ENCODE results near the gene CBX4.

The CBX4 gene

DNA sequence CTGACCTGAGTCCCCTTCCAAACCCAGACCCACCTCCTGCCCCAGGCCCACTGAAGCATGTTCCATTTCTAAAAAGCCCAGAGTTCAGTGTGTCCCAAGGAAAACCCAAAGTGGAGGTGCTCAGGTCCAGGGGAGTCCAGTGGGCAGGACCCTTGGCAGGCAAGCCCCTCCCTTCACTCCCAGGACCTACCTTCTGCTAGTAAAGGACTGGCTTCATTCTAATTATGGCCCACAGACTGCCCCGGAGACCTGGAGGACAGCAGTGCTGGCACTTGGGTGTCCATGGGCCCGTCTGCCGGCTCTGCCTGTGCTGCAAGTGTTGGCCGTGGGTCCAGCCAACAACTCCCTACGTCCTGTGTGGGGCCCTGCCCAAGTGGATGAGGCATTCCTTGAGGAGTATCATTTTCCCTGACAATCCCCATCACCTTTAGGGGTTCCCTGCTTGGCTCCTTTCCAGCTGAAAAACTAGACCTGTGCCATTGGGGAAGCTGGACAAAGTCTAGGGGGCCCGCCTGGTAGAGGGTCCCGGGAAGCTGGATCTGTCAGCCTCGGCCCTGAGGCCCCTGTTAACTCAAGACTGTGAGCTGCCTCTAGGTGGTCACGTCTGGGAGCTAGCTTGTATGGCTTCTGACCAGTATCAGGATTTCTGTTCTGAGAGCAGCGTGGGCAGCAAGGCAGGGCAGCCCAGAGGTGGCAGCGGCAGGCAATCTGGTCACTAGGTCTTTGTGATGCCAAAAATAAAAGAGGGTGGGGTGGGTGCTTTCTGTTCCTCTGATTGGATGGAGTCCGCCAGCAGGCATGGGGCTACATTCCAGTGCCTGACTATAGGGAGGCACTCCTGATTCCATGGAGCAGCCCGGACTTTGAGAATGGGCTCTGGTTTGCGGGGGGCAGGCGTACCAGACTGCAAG, 53.1 kb downstream of the CBX4 start:
- DNase-seq: no peak

- DNase-seq: no peak
Measured at GRCh38 chr17:79785017-79785899, 54.0 kb downstream of the CBX4 start.

GRCh38 chr17:79784353-79785016, 54.8 kb downstream of the CBX4 start:
- no peak for DNase-seq

GRCh38 chr17:79783891-79784290, 55.3 kb downstream of the CBX4 start:
- DNase-seq: no peak

Data from NCI-H2107 (cell line).